Measurements from ENCODE around the gene SLC7A4. TPM values are rescaled to one million over a fixed set of nuclear protein-coding genes. Genes with fewer than 3 reads are reported as not detected.

Gene SLC7A4
- total RNA-seq, 1 donor = 2.2 TPM

GRCh38 chr22:21070690-21071615, 38.6 kb upstream of the SLC7A4 start:
- TF ChIP-seq CTCF (IDR thresholded peaks at IDR 0.05; ENCODE audit: insufficient read depth, low read depth, low read length) = no peak
- no peak for DNase-seq (ENCODE audit: low read depth)
- H3K4me3 ChIP-seq (ENCODE audit: low read depth, low read length) = no peak overlapping the region

GRCh38 chr22:21069375-21069774, 37.0 kb upstream of the SLC7A4 start:
- no peak overlapping the region for H3K4me3 ChIP-seq (ENCODE audit: low read depth, low read length)
- DNase-seq (ENCODE audit: low read depth) = no peak
- no peak for TF ChIP-seq CTCF (IDR thresholded peaks at IDR 0.05; ENCODE audit: insufficient read depth, low read depth, low read length)

GRCh38 chr22:21068681-21069276, 36.4 kb upstream of the SLC7A4 start:
- TF ChIP-seq CTCF (IDR thresholded peaks at IDR 0.05; ENCODE audit: insufficient read depth, low read depth, low read length) = no peak
- H3K4me3 ChIP-seq (ENCODE audit: low read depth, low read length) = no peak overlapping the region

GRCh38 chr22:21067901-21068680, 35.7 kb upstream of the SLC7A4 start:
- TF ChIP-seq CTCF (IDR thresholded peaks at IDR 0.05; ENCODE audit: insufficient read depth, low read depth, low read length) = no peak
- H3K4me3 ChIP-seq (ENCODE audit: low read depth, low read length) = no peak overlapping the region
- no peak for DNase-seq (ENCODE audit: low read depth)

More at GRCh38 chr22:21068681-21069276, 36.4 kb upstream of the SLC7A4 start:
- DNase-seq (ENCODE audit: low read depth) = no peak

- TF ChIP-seq CTCF (IDR thresholded peaks at IDR 0.05; ENCODE audit: insufficient read depth, low read depth, low read length) = no peak
- DNase-seq (ENCODE audit: low read depth) = no peak
- no peak overlapping the region for H3K4me3 ChIP-seq (ENCODE audit: low read depth, low read length)
Observed at GRCh38 chr22:21067075-21067900, 34.9 kb upstream of the SLC7A4 start.
